CD14-positive monocyte (primary cell): ENCODE data around the gene SNX30. TPM values are rescaled to one million over a fixed set of nuclear protein-coding genes. Genes with fewer than 3 reads are reported as not detected.
A peak's percentile ranks its signal among the peaks of the same experiment; 100 is the strongest.

Source experiments
- DNase-seq, 3 donors: peaks; one replicate each; pipeline ENCODE4 v3.0.0-alpha.2; 2011 to 2022
- H2AFZ ChIP-seq: 2 replicates; pipeline ENCODE4 v1.6.0; 2012; ENCODE audit warnings: mild to moderate bottlenecking, low read depth, low read length, inconsistent platforms; ENCODE audit not compliant: insufficient read depth, poor library complexity, severe bottlenecking
- H3K27ac ChIP-seq, 2 donors: 1 replicate in 1 of 2; 2 replicates in 1 of 2; pipeline ENCODE4 v1.5.1; 2012 to 2013; ENCODE audit warnings: low read length in 2 of 2, control low read depth in 1 of 2, inconsistent platforms in 1 of 2, low read depth in 1 of 2, mild to moderate bottlenecking in 1 of 2
- H3K27me3 ChIP-seq, 2 donors: one replicate each; pipeline versions ENCODE4 v1.6.0 to v1.6.1; 2011 to 2013; ENCODE audit warnings: low read length in 2 of 2; ENCODE audit not compliant: control insufficient read depth in 2 of 2, insufficient read depth in 2 of 2
- H3K36me3 ChIP-seq, 2 donors: replicated peaks in 1 of 2; 1 replicate in 1 of 2; 2 replicates in 1 of 2; pipeline versions ENCODE4 v1.5.1 to v1.6.1; 2012 to 2013; ENCODE audit warnings: low read length in 2 of 2, control low read depth in 1 of 2, inconsistent platforms in 1 of 2, mild to moderate bottlenecking in 1 of 2; ENCODE audit not compliant: insufficient read depth in 2 of 2, control insufficient read depth in 1 of 2
- H3K4me1 ChIP-seq, 2 donors: 1 replicate in 1 of 2; 2 replicates in 1 of 2; pipeline versions ENCODE4 v1.5.1 to v1.6.1; 2012 to 2013; ENCODE audit warnings: low read length in 2 of 2, control low read depth in 1 of 2, inconsistent platforms in 1 of 2, mild to moderate bottlenecking in 1 of 2, moderate library complexity in 1 of 2; ENCODE audit not compliant: insufficient read depth in 2 of 2, control insufficient read depth in 1 of 2
- H3K4me2 ChIP-seq: replicated peaks from 2 replicates; pipeline ENCODE3; 2012; ENCODE audit warnings: low read length, moderate library complexity, mild to moderate bottlenecking; ENCODE audit not compliant: poor library complexity, severe bottlenecking; ENCODE audit errors: extremely low read depth
- H3K4me3 ChIP-seq, 3 experiments: fragments of 200-600 bp in 1 of 3; sonication (generic) in 1 of 3; replicated peaks in 1 of 3; 1 replicate in 2 of 3; 2 replicates in 1 of 3; pipeline ENCODE4 v1.5.1; 2011 to 2013; ENCODE audit warnings: low read length in 3 of 3, mild to moderate bottlenecking in 3 of 3, control low read depth in 2 of 3, low read depth in 2 of 3, inconsistent platforms in 1 of 3, moderate library complexity in 1 of 3
- H3K79me2 ChIP-seq: 2 replicates; pipeline ENCODE4 v1.6.0; 2012; ENCODE audit warnings: mild to moderate bottlenecking, control low read depth, inconsistent platforms, low read length, moderate library complexity; ENCODE audit not compliant: insufficient read depth
- H3K9ac ChIP-seq: 2 replicates; pipeline ENCODE4 v1.6.0; 2017; ENCODE audit warnings: low read length, mild to moderate bottlenecking; ENCODE audit not compliant: insufficient read depth, poor library complexity, severe bottlenecking
- H3K9me3 ChIP-seq, 2 donors: replicated peaks in 1 of 2; 1 replicate in 1 of 2; 2 replicates in 1 of 2; pipeline versions ENCODE4 v1.5.1 to v1.6.1; 2012 to 2013; ENCODE audit warnings: low read length in 2 of 2, control low read depth in 1 of 2; ENCODE audit not compliant: control insufficient read depth in 1 of 2, insufficient read depth in 1 of 2
- H4K20me1 ChIP-seq: 2 replicates; pipeline ENCODE4 v1.6.0; 2012; ENCODE audit warnings: mild to moderate bottlenecking, low read length, control low read depth, moderate library complexity; ENCODE audit not compliant: insufficient read depth
- H3K27ac Mint-ChIP-seq, 7 donors: one replicate each; pipeline ENCODE4 v1.8.0; 2020; ENCODE audit warnings: mild to moderate bottlenecking in 7 of 7, mixed read lengths in 7 of 7, moderate library complexity in 6 of 7, inconsistent platforms in 2 of 7
- H3K27me3 Mint-ChIP-seq, 3 donors: one replicate each; pipeline ENCODE4 v1.8.0; 2021 to 2022; ENCODE audit warnings: low read depth in 3 of 3, mild to moderate bottlenecking in 3 of 3, mixed read lengths in 3 of 3, moderate library complexity in 3 of 3, inconsistent platforms in 1 of 3
- H3K36me3 Mint-ChIP-seq, 2 donors: one replicate each; pipeline ENCODE4 v1.8.0; 2020; ENCODE audit warnings: mixed read lengths in 2 of 2, inconsistent platforms in 1 of 2, mild to moderate bottlenecking in 1 of 2
- H3K4me1 Mint-ChIP-seq: one replicate; pipeline ENCODE4 v1.8.0; 2020; ENCODE audit warnings: mild to moderate bottlenecking, mixed read lengths
- H3K4me3 Mint-ChIP-seq, 2 donors: one replicate each; pipeline ENCODE4 v1.8.0; 2020; ENCODE audit warnings: mild to moderate bottlenecking in 2 of 2, mixed read lengths in 2 of 2, moderate library complexity in 1 of 2
- H3K9me3 Mint-ChIP-seq, 7 donors: one replicate each; pipeline ENCODE4 v1.8.0; 2020 to 2022; ENCODE audit warnings: mixed read lengths in 7 of 7, mild to moderate bottlenecking in 6 of 7, moderate library complexity in 6 of 7, inconsistent platforms in 2 of 7
- CTCF ChIP-seq: fragments of 200-600 bp; IDR thresholded peaks from one replicate; pipeline ENCODE4 v1.8.0; 2022; ENCODE audit warnings: antibody characterized with exemption, mild to moderate bottlenecking
- WGBS: methylation state at CpG from one replicate; pipeline ENCODE4 v1.1.5; 2013; ENCODE audit warnings: missing lambda C conversion rate; ENCODE audit not compliant: insufficient coverage; 5-methylcytosine and 5-hydroxymethylcytosine counted together
- intact Hi-C, 2 donors: fragments of 100-400 bp; cut with micrococcal nuclease; formaldehyde crosslinking; loops; one replicate each; pipeline versions ENCODE4 v1.15.0 to v1.15.1; 2023
- polyA plus RNA-seq, 3 donors: library from polyadenylated mRNA; depleted of rRNA in 1 of 3; unstranded in 2 of 3; stranded (reverse) in 1 of 3; fragments of 300-500 nt in 2 of 3; fragments of >200 nt in 1 of 3; fragmentation: Illumina TruSeq in 2 of 3; gene quantifications; 1 replicate in 2 of 3; 2 replicates in 1 of 3; pipeline ENCODE4 v1.2.3, GENCODE V29; 2012 to 2021

The SNX30 gene
- polyA plus RNA-seq, 3 donors, result 10.3 to 31.3 (median 10.4) TPM

DNA sequence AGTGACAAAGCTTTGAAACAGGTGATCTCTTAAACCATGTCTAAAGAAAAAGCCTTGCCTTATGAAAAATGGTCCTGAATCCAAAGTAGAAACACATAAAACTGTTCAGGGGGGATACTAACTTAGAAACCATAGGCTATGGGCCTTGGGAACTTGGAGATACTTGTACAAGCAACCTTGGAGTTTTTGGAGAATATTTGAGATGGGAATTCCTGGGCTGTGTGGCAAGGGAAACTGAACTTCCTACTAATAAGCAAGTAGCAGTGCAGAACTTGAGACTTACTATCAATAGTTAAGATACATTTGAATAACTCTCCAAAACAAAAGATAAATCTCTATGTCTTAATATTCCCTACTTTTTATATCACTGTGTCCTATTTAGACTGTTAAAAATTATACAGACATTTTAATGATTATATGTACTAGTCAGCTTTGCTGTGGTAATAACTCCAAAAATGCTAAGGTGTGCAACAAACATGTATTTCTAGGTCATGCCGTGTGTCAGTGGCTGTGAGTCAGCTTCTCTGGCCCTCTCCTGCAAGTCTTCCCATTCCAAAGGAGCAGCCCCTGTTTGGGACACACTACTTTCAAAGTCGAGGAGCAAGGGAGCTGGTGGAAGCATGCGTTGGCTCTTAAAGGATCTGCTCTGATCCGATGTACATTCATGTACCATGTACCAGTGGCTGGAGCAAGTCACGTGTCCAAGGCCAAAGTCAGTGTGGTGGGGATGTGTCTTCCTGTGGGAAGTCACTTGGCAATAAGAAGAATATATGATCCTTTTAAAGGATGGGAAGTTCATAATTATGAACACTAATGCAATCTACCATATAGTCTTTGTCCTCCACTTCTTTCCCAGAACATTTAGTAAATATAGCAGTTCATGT, 39.6 kb downstream of the SNX30 start:
- Histone ChIP-seq H3K36me3 (no peaks in the 10 kb centered on the region), H3K4me3 (no peak overlapping the region), H3K9me3 (no peaks in the 10 kb centered on the region), H2AFZ (no peak overlapping the region), H3K9ac (no peak overlapping the region), H3K4me2 (no peak overlapping the region), H3K79me2 (peaks cover 90% of the 10 kb centered on the region), H4K20me1 (peaks cover 100% of the 10 kb centered on the region), H3K4me1 (peaks cover 7 to 15% of the 10 kb centered on the region in 2 donors), H3K27me3 (no peaks in the 10 kb centered on the region), H3K27ac (peak overlapping the region in 1 of 2 donors; percentile 27)
- no peak for DNase-seq
- H3K27ac Mint-ChIP-seq, result peak overlapping the region in 1 of 7 donors; percentile 33
- H3K9me3 Mint-ChIP-seq, result no peaks in the 10 kb centered on the region
- TF ChIP-seq CTCF, result no peak
- no peak overlapping the region for H3K4me3 Mint-ChIP-seq
- H3K36me3 Mint-ChIP-seq, result peaks cover 0 to 4% of the 10 kb centered on the region in 2 donors
- peaks cover 0 to 1% (median 0%) of the 10 kb centered on the region in 3 donors for H3K27me3 Mint-ChIP-seq
- 95% methylated on average over 4 of the region's 5 CpGs for WGBS
- H3K4me1 Mint-ChIP-seq, result peaks cover 27% of the 10 kb centered on the region
- intact Hi-C loops, result no loop called here

GRCh38 chr9:112792670-112793069, 42.1 kb downstream of the SNX30 start:
- Histone ChIP-seq H3K4me3 (no peak overlapping the region), H3K27ac (no peak overlapping the region), H3K9ac (no peak overlapping the region), H3K9me3 (no peaks in the 10 kb centered on the region), H3K27me3 (no peaks in the 10 kb centered on the region), H3K4me1 (no peaks in the 10 kb centered on the region), H3K4me2 (no peak overlapping the region), H4K20me1 (peaks cover 100% of the 10 kb centered on the region), H3K36me3 (no peaks in the 10 kb centered on the region), H2AFZ (no peak overlapping the region), H3K79me2 (peaks cover 84% of the 10 kb centered on the region)
- WGBS, result no CpG with 5 or more reads among the region's 1 CpG
- H3K9me3 Mint-ChIP-seq, result no peaks in the 10 kb centered on the region
- H3K36me3 Mint-ChIP-seq, result no peaks in the 10 kb centered on the region
- DNase-seq, result no peak
- TF ChIP-seq CTCF, result no peak
- H3K27ac Mint-ChIP-seq, result peak overlapping the region in 1 of 7 donors; percentile 6
- H3K4me1 Mint-ChIP-seq, result peaks cover 22% of the 10 kb centered on the region
- H3K27me3 Mint-ChIP-seq, result peaks cover 0 to 1% (median 0%) of the 10 kb centered on the region in 3 donors
- no peak overlapping the region for H3K4me3 Mint-ChIP-seq
- intact Hi-C loops, result no loop called here
